ENCODE results near the gene NTHL1.

Gene NTHL1

GRCh38 chr16:2002406-2003230 lies 45.0 kb downstream of the NTHL1 start:
- H3K36me3 ChIP-seq (ENCODE audit: control insufficient read depth, insufficient read depth, low read length) = peaks cover 50% of the 10 kb centered on the region
- no peak overlapping the region for H3K27ac ChIP-seq (ENCODE audit: insufficient read depth, low read length, poor library complexity, severe bottlenecking)
- peaks cover 14% of the 10 kb centered on the region for H3K4me1 ChIP-seq (ENCODE audit: control insufficient read depth, insufficient read depth, low read length, poor library complexity, severe bottlenecking)
- no peaks in the 10 kb centered on the region for H3K27me3 ChIP-seq (replicated peaks; ENCODE audit: control insufficient read depth, insufficient read depth, low read length, poor library complexity, severe bottlenecking)
- H3K4me3 ChIP-seq (ENCODE audit: insufficient read depth, low read depth, low read length, poor library complexity, severe bottlenecking) = no peak overlapping the region
- DNase-seq = no peak
- H3K9me3 ChIP-seq (ENCODE audit: control insufficient read depth, low read length) = no peaks in the 10 kb centered on the region

DNA sequence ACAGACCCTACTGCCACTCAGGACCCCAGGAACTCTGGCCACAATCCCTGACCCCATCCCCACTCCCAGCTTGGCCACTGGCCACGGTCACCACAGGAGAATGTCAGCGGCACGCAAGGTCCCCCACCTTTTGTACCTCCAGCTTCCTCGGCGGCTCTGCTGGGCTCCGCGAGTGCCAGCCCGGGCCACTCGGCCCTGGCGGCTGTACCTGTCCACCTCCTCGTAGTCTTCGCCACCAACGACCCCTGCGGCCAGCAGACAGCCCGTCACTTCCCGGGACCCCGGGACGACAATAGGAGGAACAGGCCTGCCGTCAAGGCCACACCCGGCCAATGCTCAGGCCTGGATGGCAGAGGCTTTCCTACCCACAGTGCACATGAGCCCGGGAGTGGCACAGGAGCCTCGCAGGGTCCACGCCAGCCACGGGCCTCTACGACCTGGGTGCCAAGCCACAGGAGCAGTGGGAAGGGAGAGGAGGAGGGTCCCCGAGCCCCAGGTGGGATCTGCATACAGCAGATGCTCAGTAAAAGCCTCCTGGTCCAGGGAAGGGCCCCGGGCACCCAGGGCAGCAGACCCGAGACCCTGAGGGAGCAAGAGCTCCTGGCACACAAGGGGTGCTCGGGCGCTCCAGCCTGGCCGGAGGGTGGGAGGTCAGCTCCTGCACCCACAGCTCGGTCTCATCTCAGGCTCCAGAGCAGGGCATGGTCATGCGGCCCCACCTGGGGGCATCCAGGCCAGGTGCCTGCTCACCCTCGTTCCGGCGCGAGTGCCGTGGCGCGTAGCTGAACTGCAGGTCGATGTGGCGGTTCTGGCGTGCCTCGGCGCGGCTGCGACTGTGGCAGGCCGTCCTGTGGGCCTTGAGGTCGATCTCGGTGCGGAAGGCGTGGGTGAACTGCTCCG lies 45.9 kb downstream of the NTHL1 start:
- Histone ChIP-seq H3K36me3 (ENCODE audit: control insufficient read depth, insufficient read depth, low read length) (peaks cover 54% of the 10 kb centered on the region), H3K27ac (ENCODE audit: insufficient read depth, low read length, poor library complexity, severe bottlenecking) (no peak overlapping the region), H3K4me1 (ENCODE audit: control insufficient read depth, insufficient read depth, low read length, poor library complexity, severe bottlenecking) (peaks cover 6% of the 10 kb centered on the region), H3K27me3 (replicated peaks; ENCODE audit: control insufficient read depth, insufficient read depth, low read length, poor library complexity, severe bottlenecking) (no peaks in the 10 kb centered on the region), H3K9me3 (ENCODE audit: control insufficient read depth, low read length) (no peaks in the 10 kb centered on the region), H3K4me3 (ENCODE audit: insufficient read depth, low read depth, low read length, poor library complexity, severe bottlenecking) (no peak overlapping the region)
- no peak for DNase-seq

GRCh38 chr16:2001035-2001434 lies 46.6 kb downstream of the NTHL1 start:
- no peak overlapping the region for H3K27ac ChIP-seq (ENCODE audit: insufficient read depth, low read length, poor library complexity, severe bottlenecking)
- H3K9me3 ChIP-seq (ENCODE audit: control insufficient read depth, low read length) = no peaks in the 10 kb centered on the region
- H3K4me1 ChIP-seq (ENCODE audit: control insufficient read depth, insufficient read depth, low read length, poor library complexity, severe bottlenecking) = peaks cover 6% of the 10 kb centered on the region
- H3K36me3 ChIP-seq (ENCODE audit: control insufficient read depth, insufficient read depth, low read length) = peaks cover 54% of the 10 kb centered on the region
- no peak for DNase-seq
- H3K4me3 ChIP-seq (ENCODE audit: insufficient read depth, low read depth, low read length, poor library complexity, severe bottlenecking) = no peak overlapping the region
- no peaks in the 10 kb centered on the region for H3K27me3 ChIP-seq (replicated peaks; ENCODE audit: control insufficient read depth, insufficient read depth, low read length, poor library complexity, severe bottlenecking)

DNA sequence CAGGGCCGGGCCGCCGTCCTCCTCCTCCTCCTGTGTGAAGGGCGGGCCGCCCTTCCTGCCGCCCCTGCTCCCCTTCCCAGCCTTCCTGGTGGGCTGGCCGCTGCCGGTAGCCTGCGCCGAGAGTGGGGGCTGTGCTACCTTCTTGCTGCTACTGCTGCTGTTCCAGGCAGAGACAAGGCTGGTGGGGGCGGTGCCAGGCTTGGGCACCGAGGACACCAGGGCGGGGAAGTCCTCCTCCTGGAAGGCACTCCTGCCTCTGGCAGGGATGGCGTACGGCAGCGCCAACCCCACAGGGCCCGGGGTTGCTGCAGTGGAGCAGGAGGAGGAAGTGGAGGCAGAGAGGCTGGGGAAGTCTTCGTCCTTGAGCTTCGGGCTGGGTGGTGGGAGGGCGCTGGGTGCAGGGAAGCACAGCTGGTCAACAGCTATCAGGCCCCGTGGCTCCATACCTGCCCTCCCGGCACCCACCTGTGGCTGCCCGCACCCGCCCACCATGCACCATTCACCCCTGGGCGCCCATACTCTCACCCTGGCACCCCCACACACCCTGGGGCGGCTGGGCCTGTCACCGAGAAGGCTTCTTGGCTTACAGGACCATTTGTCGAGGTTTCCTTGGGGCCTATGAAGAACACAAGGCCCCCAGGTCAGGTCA lies 47.6 kb downstream of the NTHL1 start:
- Histone ChIP-seq H3K9me3 (ENCODE audit: control insufficient read depth, low read length) (no peaks in the 10 kb centered on the region), H3K4me3 (ENCODE audit: insufficient read depth, low read depth, low read length, poor library complexity, severe bottlenecking) (no peak overlapping the region), H3K27ac (ENCODE audit: insufficient read depth, low read length, poor library complexity, severe bottlenecking) (no peak overlapping the region), H3K36me3 (ENCODE audit: control insufficient read depth, insufficient read depth, low read length) (peaks cover 54% of the 10 kb centered on the region), H3K4me1 (ENCODE audit: control insufficient read depth, insufficient read depth, low read length, poor library complexity, severe bottlenecking) (peaks cover 6% of the 10 kb centered on the region), H3K27me3 (replicated peaks; ENCODE audit: control insufficient read depth, insufficient read depth, low read length, poor library complexity, severe bottlenecking) (no peaks in the 10 kb centered on the region)
- no peak for DNase-seq

DNA sequence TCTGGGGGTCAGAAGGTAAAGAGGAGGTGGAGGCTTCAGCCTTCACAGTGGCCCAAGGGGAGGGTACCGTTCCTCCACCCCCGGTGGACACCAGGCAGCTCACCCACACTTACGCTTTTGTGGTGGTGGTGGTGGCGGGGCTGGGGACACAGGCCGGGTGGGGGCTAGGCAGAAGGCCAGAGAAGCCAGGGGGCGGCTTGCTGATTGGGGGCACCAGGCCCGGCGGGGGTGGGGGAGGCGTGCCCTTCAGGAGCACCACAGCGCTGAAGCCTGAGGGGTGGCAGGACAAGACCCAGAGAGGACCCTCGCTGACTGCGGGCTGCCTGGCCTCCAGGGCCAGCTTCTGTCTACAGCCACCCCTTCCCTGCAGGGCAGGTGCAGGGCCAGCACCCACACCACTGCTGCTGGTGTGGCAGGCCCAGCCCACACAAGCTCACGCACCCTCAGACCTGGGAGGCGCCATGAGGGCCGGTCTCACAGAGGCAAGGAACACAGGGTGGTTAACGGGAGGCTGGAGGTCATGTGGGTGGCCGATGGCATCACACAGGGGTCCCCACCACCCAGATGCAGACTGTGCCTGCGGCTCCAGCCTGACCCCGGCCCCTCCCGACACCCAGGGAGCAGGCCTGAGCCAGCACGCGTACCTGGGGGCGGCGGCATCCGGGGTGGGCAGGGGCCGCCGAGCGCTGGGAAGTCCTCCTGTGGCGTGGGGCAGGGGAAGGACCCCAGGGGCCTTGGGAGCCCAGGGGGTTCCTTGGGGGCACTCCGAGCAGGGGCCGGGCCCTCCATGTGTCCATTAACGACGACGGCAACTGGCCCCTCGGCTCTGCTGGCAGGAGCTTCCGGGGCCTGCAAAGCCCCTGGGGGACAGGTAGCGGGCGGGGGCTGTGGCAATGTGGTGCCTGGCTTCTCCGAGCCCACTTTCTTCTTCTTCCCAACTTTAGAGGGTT lies 48.5 kb downstream of the NTHL1 start:
- Histone ChIP-seq H3K4me1 (ENCODE audit: control insufficient read depth, insufficient read depth, low read length, poor library complexity, severe bottlenecking) (peaks cover 3% of the 10 kb centered on the region), H3K9me3 (ENCODE audit: control insufficient read depth, low read length) (no peaks in the 10 kb centered on the region), H3K27ac (ENCODE audit: insufficient read depth, low read length, poor library complexity, severe bottlenecking) (no peak overlapping the region), H3K27me3 (replicated peaks; ENCODE audit: control insufficient read depth, insufficient read depth, low read length, poor library complexity, severe bottlenecking) (no peaks in the 10 kb centered on the region), H3K4me3 (ENCODE audit: insufficient read depth, low read depth, low read length, poor library complexity, severe bottlenecking) (no peak overlapping the region), H3K36me3 (ENCODE audit: control insufficient read depth, insufficient read depth, low read length) (peaks cover 54% of the 10 kb centered on the region)
- DNase-seq = no peak

DNA sequence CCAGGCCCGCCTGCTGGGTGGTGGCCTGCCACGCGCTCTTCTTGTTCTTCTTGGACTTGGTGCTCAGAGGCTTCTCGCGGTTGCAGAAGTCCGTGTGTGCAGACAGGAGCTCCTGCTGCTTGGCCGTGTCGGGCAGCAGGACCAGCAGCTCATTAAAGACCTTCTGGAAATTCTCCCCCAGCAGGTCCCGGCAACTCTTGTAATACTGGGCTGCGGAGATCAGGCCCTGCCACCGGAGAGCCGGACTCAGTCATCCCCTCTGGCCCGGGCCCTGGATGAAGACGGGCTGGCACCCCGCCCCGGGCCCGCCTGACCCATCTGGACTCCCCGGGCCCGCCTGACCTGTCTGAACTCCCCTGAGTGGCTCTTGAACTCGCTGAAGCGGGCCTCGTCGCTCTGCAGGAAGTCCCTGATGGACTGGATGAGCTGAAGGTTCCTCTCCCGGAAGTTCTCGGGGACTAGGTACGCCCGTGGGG lies 49.2 kb downstream of the NTHL1 start:
- Histone ChIP-seq H3K4me1 (ENCODE audit: control insufficient read depth, insufficient read depth, low read length, poor library complexity, severe bottlenecking) (no peaks in the 10 kb centered on the region), H3K27ac (ENCODE audit: insufficient read depth, low read length, poor library complexity, severe bottlenecking) (no peak overlapping the region), H3K4me3 (ENCODE audit: insufficient read depth, low read depth, low read length, poor library complexity, severe bottlenecking) (no peak overlapping the region), H3K9me3 (ENCODE audit: control insufficient read depth, low read length) (no peaks in the 10 kb centered on the region), H3K36me3 (ENCODE audit: control insufficient read depth, insufficient read depth, low read length) (peaks cover 54% of the 10 kb centered on the region), H3K27me3 (replicated peaks; ENCODE audit: control insufficient read depth, insufficient read depth, low read length, poor library complexity, severe bottlenecking) (no peaks in the 10 kb centered on the region)
- DNase-seq = no peak

DNA sequence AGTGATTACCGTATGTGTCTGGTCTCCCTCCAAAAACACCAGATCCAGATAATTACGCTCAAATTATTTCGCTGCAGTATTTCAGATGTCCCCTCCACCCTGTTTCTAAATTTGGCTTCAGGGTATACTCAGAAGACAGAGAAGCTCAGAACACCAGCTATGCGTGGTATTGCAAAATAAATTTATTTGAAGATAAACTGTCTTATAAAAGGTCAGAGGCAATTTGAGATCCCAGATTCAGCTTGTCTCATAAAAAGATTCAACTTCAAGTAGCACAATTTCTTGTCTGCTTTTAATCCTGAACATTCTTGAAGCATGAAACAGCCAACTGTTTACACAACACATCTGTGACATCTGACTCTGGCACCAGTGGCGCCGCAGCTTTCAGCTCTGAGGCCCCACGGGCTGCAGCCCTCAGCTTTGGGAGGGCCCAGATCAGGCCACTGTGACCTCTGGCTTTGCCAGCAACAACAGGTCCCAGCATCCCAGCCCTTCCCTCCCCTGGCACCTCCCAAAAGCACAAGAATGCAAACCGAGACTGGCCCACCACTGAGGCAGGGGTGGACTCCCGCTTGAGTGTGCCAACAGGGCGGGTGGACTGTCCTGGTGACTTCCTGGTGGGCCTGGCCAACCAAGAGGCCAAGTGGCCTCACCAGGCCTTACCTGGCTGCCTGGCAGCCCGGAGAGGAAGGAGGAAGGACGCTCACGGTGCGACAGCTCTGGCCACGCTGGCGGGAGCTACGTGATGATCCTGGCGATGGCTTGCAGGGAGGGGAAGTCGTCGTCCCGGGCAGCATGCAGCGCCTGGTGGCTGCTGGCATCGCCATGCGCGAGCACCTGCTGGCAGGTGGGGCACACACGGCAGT lies 49.9 kb downstream of the NTHL1 start:
- Histone ChIP-seq H3K9me3 (ENCODE audit: control insufficient read depth, low read length) (no peaks in the 10 kb centered on the region), H3K27me3 (replicated peaks; ENCODE audit: control insufficient read depth, insufficient read depth, low read length, poor library complexity, severe bottlenecking) (no peaks in the 10 kb centered on the region), H3K4me3 (ENCODE audit: insufficient read depth, low read depth, low read length, poor library complexity, severe bottlenecking) (no peak overlapping the region), H3K27ac (ENCODE audit: insufficient read depth, low read length, poor library complexity, severe bottlenecking) (no peak overlapping the region), H3K4me1 (ENCODE audit: control insufficient read depth, insufficient read depth, low read length, poor library complexity, severe bottlenecking) (no peaks in the 10 kb centered on the region), H3K36me3 (ENCODE audit: control insufficient read depth, insufficient read depth, low read length) (peaks cover 51% of the 10 kb centered on the region)
- no peak for DNase-seq

DNA sequence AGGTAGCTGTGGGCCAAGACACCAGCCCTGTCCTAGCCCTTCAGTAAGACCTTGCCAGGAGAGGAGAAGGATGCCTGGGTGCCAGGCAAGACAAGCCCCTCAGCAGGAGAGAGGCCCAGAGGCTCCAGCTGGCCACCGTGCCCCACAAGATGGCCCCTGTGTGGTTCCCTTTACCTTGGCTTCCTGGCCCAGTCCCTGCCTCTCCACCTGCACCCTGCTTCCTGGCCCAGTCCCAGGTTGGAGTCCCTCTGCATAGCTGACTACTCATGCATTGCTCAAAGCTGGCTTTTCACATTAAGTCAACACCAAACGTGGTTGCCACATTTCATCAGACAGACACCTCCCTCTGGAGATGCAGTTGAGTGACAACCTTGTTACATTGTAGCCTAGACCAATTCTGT lies 53.9 kb downstream of the NTHL1 start:
- H3K27ac ChIP-seq (ENCODE audit: insufficient read depth, low read length, poor library complexity, severe bottlenecking) = no peak overlapping the region
- DNase-seq = no peak
- H3K27me3 ChIP-seq (replicated peaks; ENCODE audit: control insufficient read depth, insufficient read depth, low read length, poor library complexity, severe bottlenecking) = peaks cover 16% of the 10 kb centered on the region
- peaks cover 21% of the 10 kb centered on the region for H3K4me1 ChIP-seq (ENCODE audit: control insufficient read depth, insufficient read depth, low read length, poor library complexity, severe bottlenecking)
- H3K36me3 ChIP-seq (ENCODE audit: control insufficient read depth, insufficient read depth, low read length) = peaks cover 13% of the 10 kb centered on the region
- no peaks in the 10 kb centered on the region for H3K9me3 ChIP-seq (ENCODE audit: control insufficient read depth, low read length)
- H3K4me3 ChIP-seq (ENCODE audit: insufficient read depth, low read depth, low read length, poor library complexity, severe bottlenecking) = no peak overlapping the region

All from effector memory CD4-positive, alpha-beta T cell (primary cell).